Adrenal gland (tissue), 12 donors: Measurements from ENCODE around the gene INO80C. TPM values are rescaled to one million over a fixed set of nuclear protein-coding genes. Genes with fewer than 3 reads are reported as not detected.

Experiments used
- DNase-seq, 7 donors: peaks; one replicate each; pipeline ENCODE4 v3.0.0-alpha.2; 2019 to 2020
- H3K27ac ChIP-seq, 5 donors: fragments of 200-600 bp; sonication (generic) in 4 of 5; 1 replicate in 3 of 5; 2 replicates in 2 of 5; pipeline versions ENCODE4 v1.5.1 to v1.8.0; 2016 to 2020; ENCODE audit warnings: mild to moderate bottlenecking in 1 of 5
- H3K27me3 ChIP-seq: fragments of 200-600 bp; 2 replicates; pipeline ENCODE4 v1.8.0; 2021
- H3K36me3 ChIP-seq, 2 donors: fragments of 200-600 bp; replicated peaks in 1 of 2; 1 replicate in 1 of 2; 2 replicates in 1 of 2; pipeline versions ENCODE4 v1.5.1 to v1.8.0; 2018 to 2022
- H3K4me1 ChIP-seq, 2 donors: fragments of 200-600 bp; replicated peaks in 1 of 2; 1 replicate in 1 of 2; 2 replicates in 1 of 2; pipeline versions ENCODE4 v1.5.1 to v1.8.0; 2018 to 2021
- H3K4me3 ChIP-seq, 4 donors: fragments of 200-600 bp; sonication (generic) in 3 of 4; one replicate each; pipeline ENCODE4 v1.5.1; 2016 to 2018
- H3K9me3 ChIP-seq, 3 donors: fragments of 200-600 bp; sonication (generic) in 1 of 3; replicated peaks in 1 of 3; 1 replicate in 2 of 3; 2 replicates in 1 of 3; pipeline versions ENCODE4 v1.5.1 to v1.8.0; 2016 to 2021
- POLR2A ChIP-seq, 2 donors: fragments of 450-650 bp; IDR thresholded peaks; one replicate each; pipeline ENCODE4 v1.6.1; 2017; ENCODE audit warnings: antibody characterized with exemption in 2 of 2, mild to moderate bottlenecking in 2 of 2, moderate library complexity in 1 of 2
- WGBS, 4 donors: extraction: QIAGEN DNeasy Blood & Tissue Kit in 2 of 4; methylation state at CpG; one replicate each; pipeline versions ENCODE4 v1.1.5 to v1.1.7; 2013 to 2017; 5-methylcytosine and 5-hydroxymethylcytosine counted together
- intact Hi-C, 2 donors: fragments of 100-400 bp; cut with DNase I; formaldehyde crosslinking; loops; one replicate each; pipeline versions ENCODE4 v1.14.1 to v1.15.0; 2022 to 2023
- polyA plus RNA-seq, 3 donors: library from polyadenylated mRNA; stranded (reverse); fragments of 200-250 nt in 2 of 3; fragments of 350-450 nt in 1 of 3; fragmentation: Illumina TruSeq in 1 of 3; extraction: RNeasy Lipid Tissue Mini Kit (QIAGEN cat#74804) in 1 of 3; gene quantifications; one replicate each; pipeline ENCODE4 v1.2.3, GENCODE V29; 2013 to 2014
- total RNA-seq, 9 donors: library from RNA; depleted of rRNA in 4 of 9; stranded (reverse); fragments of >200 nt in 4 of 9; fragments of 120-200 nt in 1 of 9; fragmentation: NEBNext Ultra II Directional in 1 of 9; extraction: Animal tissue kit (Norgen Biotek cat#: 25700) in 1 of 9; gene quantifications; one replicate each; pipeline versions ENCODE4 v1.1.0 to v1.2.4, GENCODE V29; 2013 to 2023
- TF ChIP-seq, protein P1 (sequence below), 6 experiments: fragments of 450-650 bp in 4 of 6; fragments of 200-600 bp in 2 of 6; sonication (generic) in 1 of 6; IDR thresholded peaks; 1 replicate in 5 of 6; 2 replicates in 1 of 6; pipeline versions ENCODE4 v1.5.1 to v1.8.0; 2016 to 2021; ENCODE audit warnings: antibody characterized with exemption in 6 of 6, mild to moderate bottlenecking in 2 of 6, moderate library complexity in 1 of 6
- donor health status: healthy with polysubstance abuse.
- donor health status: Bipolar disorder and iron deficiency.
- donor health status: DM: yes; HTN: yes; CAD: no.
- donor health status: DM: no; HTN: no; CAD: no.
- donor health status: DM: no; HTN: no; CAD: no.
- donor health status: DM: yes; HTN: yes; CAD: no.

INO80C gene
- total and polyA plus RNA-seq, 12 donors: 3.6 to 29.6 (median 19.6) TPM

DNA sequence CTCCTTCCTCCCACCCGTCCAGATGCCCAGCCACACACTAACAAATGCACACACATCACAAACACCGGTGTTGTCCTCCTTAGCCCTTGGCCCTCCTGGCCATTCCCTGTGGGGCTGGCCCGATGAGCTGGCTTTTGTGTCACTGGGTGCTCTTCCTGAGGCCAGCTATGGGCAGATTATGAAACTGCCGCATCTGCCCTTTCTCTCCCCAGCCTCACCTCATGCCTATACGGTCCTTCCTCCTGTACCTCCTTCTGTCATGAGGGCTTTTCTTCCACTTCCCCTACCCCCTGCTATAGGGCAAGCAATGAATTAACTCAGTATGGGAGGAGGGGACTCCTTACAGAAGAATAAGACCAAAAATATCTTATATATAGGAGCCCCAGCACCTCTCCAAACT, 10.3 kb upstream of the INO80C start:
- WGBS, 4 donors: 69 to 83% (median 78%) methylated on average over 5 of the region's 5 CpGs
- DNase-seq: no peak
- TF ChIP-seq, protein P1, sequence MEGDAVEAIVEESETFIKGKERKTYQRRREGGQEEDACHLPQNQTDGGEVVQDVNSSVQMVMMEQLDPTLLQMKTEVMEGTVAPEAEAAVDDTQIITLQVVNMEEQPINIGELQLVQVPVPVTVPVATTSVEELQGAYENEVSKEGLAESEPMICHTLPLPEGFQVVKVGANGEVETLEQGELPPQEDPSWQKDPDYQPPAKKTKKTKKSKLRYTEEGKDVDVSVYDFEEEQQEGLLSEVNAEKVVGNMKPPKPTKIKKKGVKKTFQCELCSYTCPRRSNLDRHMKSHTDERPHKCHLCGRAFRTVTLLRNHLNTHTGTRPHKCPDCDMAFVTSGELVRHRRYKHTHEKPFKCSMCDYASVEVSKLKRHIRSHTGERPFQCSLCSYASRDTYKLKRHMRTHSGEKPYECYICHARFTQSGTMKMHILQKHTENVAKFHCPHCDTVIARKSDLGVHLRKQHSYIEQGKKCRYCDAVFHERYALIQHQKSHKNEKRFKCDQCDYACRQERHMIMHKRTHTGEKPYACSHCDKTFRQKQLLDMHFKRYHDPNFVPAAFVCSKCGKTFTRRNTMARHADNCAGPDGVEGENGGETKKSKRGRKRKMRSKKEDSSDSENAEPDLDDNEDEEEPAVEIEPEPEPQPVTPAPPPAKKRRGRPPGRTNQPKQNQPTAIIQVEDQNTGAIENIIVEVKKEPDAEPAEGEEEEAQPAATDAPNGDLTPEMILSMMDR (IDR thresholded peaks at IDR 0.05): no peak
- no peak for TF ChIP-seq POLR2A (IDR thresholded peaks at IDR 0.05)
- intact Hi-C loops: no loop called here
- H3K36me3 ChIP-seq: no peaks in the 10 kb centered on the region
- no peaks in the 10 kb centered on the region for H3K27me3 ChIP-seq
- no peaks in the 10 kb centered on the region for H3K4me1 ChIP-seq
- no peaks in the 10 kb centered on the region for H3K9me3 ChIP-seq
- H3K27ac ChIP-seq: no peak overlapping the region
- no peak overlapping the region for H3K4me3 ChIP-seq

DNA sequence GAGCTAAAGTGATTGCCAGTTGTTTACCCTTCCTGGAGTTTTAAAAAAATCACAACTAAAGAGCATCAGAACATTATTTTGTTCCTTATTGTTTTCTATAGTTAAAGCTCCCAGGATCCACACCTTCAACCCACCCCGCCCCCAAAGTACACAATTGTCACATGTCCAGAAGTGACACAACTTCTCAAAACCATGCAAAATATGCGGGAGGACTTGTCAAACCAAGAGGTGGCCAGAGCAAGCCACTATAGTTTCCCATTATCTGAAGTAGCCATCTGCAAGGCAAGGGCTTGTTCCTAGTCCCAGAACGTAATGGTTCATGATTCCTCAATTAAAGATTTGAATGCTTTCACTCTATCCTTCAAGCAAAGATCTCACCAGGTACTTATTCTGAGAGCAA, 9.9 kb upstream of the INO80C start:
- DNase-seq: no peak
- intact Hi-C loops: no loop called here
- Histone ChIP-seq H3K36me3 (no peaks in the 10 kb centered on the region), H3K27ac (no peak overlapping the region), H3K4me1 (no peaks in the 10 kb centered on the region), H3K9me3 (no peaks in the 10 kb centered on the region), H3K27me3 (no peaks in the 10 kb centered on the region), H3K4me3 (no peak overlapping the region)
- WGBS, 4 donors: 81 to 89% (median 86%) methylated on average over 3 of the region's 3 CpGs
- TF ChIP-seq POLR2A (IDR thresholded peaks at IDR 0.05): no peak

DNA sequence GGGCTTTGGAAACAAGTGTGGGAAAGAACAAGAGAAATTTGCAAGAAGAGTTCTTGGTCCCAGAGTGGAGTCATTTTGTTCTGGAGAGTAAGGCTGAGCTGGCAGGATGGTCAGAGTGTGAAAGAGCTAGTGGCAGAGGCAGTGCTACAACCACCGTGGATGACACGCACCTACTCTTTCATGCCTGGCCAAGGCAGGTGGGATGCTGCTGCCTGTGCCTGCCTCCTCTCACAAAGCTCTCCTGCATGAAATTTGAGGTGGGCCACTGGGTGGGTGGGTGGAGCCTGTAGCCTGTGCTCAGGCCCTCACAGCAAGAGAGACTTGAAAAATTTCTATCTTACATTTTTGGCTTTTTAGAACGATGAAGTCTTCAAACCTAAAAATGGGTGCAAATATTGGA, 9.4 kb upstream of the INO80C start:
- Histone ChIP-seq H3K36me3 (no peaks in the 10 kb centered on the region), H3K9me3 (no peaks in the 10 kb centered on the region), H3K27ac (no peak overlapping the region), H3K4me3 (no peak overlapping the region), H3K27me3 (no peaks in the 10 kb centered on the region), H3K4me1 (no peaks in the 10 kb centered on the region)
- WGBS, 4 donors: 64 to 80% (median 79%) methylated on average over 3 of the region's 3 CpGs
- TF ChIP-seq, protein P1 (IDR thresholded peaks at IDR 0.05): no peak
- TF ChIP-seq POLR2A (IDR thresholded peaks at IDR 0.05): no peak
- intact Hi-C loops: no loop called here
- DNase-seq: no peak

DNA sequence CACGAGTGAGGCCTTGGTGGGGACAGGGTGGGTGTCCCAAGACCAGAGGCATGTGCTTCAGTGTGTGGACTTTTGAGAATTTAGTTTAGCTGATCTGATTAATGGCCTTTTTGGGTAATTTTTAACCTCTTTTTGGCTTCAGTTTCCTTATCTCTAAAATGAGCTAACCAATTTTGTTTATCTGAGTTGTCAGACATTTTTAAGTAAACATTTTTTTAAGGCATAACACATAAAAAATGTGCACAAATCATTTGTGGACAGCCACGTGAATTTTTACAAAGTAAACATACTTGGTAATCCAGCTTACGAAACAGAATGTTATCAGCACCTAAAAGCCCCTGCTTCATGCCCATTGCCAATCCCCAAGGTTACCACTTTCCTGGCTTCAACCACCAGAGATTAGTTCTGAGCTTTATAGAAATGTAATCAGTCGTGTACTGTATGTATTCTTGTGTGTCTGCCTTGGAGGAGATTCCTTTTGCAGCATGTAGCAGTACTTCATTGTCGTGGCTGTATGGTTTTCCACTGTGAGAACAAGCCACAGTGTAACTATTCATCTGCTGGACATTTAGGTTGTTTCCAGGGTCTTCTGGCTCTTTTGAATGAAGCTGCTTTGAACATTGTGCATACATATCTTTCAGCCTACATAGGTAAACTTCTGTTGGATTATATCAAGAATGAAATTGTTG, 8.4 kb upstream of the INO80C start:
- intact Hi-C loops: no loop called here
- DNase-seq: no peak
- TF ChIP-seq, protein P1 (IDR thresholded peaks at IDR 0.05): no peak
- no peak for TF ChIP-seq POLR2A (IDR thresholded peaks at IDR 0.05)
- Histone ChIP-seq H3K36me3 (no peaks in the 10 kb centered on the region), H3K27me3 (no peaks in the 10 kb centered on the region), H3K4me3 (no peak overlapping the region), H3K4me1 (no peaks in the 10 kb centered on the region), H3K27ac (no peak overlapping the region), H3K9me3 (no peaks in the 10 kb centered on the region)
- 37 to 46% (median 41%) methylated on average over 5 of the region's 5 CpGs for WGBS, 4 donors

GRCh38 chr18:35504996-35505395, 7.2 kb upstream of the INO80C start:
- no peak for TF ChIP-seq POLR2A (IDR thresholded peaks at IDR 0.05)
- TF ChIP-seq, protein P1 (IDR thresholded peaks at IDR 0.05): no peak

More at GRCh38 chr18:35504996-35505395, 7.2 kb upstream of the INO80C start:
- H3K27ac ChIP-seq: no peak overlapping the region
- 74 to 90% (median 78%) methylated on average over 4 of the region's 4 CpGs for WGBS, 4 donors
- H3K4me3 ChIP-seq: no peak overlapping the region
- no peaks in the 10 kb centered on the region for H3K36me3 ChIP-seq
- intact Hi-C loops: no loop called here
- H3K27me3 ChIP-seq: no peaks in the 10 kb centered on the region
- DNase-seq: no peak
- H3K9me3 ChIP-seq: no peaks in the 10 kb centered on the region
- no peaks in the 10 kb centered on the region for H3K4me1 ChIP-seq
